PC-9 (cell line): Measurements from ENCODE around the gene LRP8. TPM values are rescaled to one million over a fixed set of nuclear protein-coding genes. Genes with fewer than 3 reads are reported as not detected.

Experiments
- BruUV-seq: library from RNA; stranded (reverse); fragments of 400-500 nt; replicated peaks from 2 replicates; lab custom pipeline; 2021; lab: Mats Ljungman, UMichigan
- CTCF ChIA-PET: fragments of 300-600 bp; sonication (Branson Sonifier 250); formaldehyde crosslinking; loops from one replicate; lab custom pipeline; 2022; ENCODE audit warnings: antibody characterized with exemption; lab: Charles Lee
- POLR2A ChIA-PET: fragments of 300-600 bp; sonication (Branson Sonifier 250); formaldehyde crosslinking; loops from one replicate; lab custom pipeline; 2022; ENCODE audit warnings: antibody characterized with exemption; ENCODE audit not compliant: unreplicated experiment; lab: Charles Lee
- DNase-seq, 2 experiments: peaks; one replicate each; pipeline versions ENCODE4 v3.0.0 to v3.0.0-alpha.2; 2015 to 2022; ENCODE audit warnings: mixed read lengths in 1 of 2
- H2AFZ ChIP-seq: fragments of 200-600 bp; sonication (generic); 2 replicates; pipeline ENCODE4 v1.8.1; 2017; ENCODE audit warnings: antibody characterized with exemption
- H3F3A ChIP-seq: fragments of 200-600 bp; sonication (generic); 2 replicates; pipeline ENCODE4 v1.8.1; 2017; ENCODE audit warnings: antibody characterized with exemption, mild to moderate bottlenecking, low read depth; ENCODE audit not compliant: insufficient read depth
- H3K27ac ChIP-seq: fragments of 200-600 bp; sonication (generic); 2 replicates; pipeline ENCODE4 v1.6.1; 2016; ENCODE audit warnings: mixed run types
- H3K27me3 ChIP-seq: fragments of 200-600 bp; sonication (generic); 2 replicates; pipeline ENCODE4 v1.6.1; 2016; ENCODE audit warnings: low read depth, mixed run types; ENCODE audit not compliant: insufficient read depth
- H3K36me3 ChIP-seq: fragments of 200-600 bp; sonication (generic); 2 replicates; pipeline ENCODE4 v1.6.1; 2016; ENCODE audit warnings: low read depth, mixed run types
- H3K4me1 ChIP-seq: fragments of 200-600 bp; sonication (generic); replicated peaks from 2 replicates; pipeline ENCODE4 v1.6.1; 2016; ENCODE audit warnings: mixed run types; ENCODE audit not compliant: insufficient read depth
- H3K4me2 ChIP-seq: fragments of 200-600 bp; sonication (generic); 2 replicates; pipeline ENCODE4 v1.6.1; 2017; ENCODE audit warnings: mixed run types
- H3K4me3 ChIP-seq: fragments of 200-600 bp; sonication (generic); 2 replicates; pipeline ENCODE4 v1.6.1; 2016; ENCODE audit warnings: mixed run types
- H3K79me2 ChIP-seq: fragments of 200-600 bp; sonication (generic); 2 replicates; pipeline ENCODE4 v1.6.1; 2017; ENCODE audit warnings: low read depth, mixed run types
- H3K9me2 ChIP-seq: fragments of 200-600 bp; sonication (generic); 2 replicates; pipeline ENCODE4 v1.8.1; 2017; ENCODE audit warnings: mild to moderate bottlenecking; ENCODE audit not compliant: insufficient read depth
- H3K9me3 ChIP-seq: fragments of 200-600 bp; sonication (generic); 2 replicates; pipeline ENCODE4 v1.8.1; 2016; ENCODE audit warnings: low read depth; ENCODE audit not compliant: insufficient read depth
- H4K20me1 ChIP-seq: fragments of 200-600 bp; sonication (generic); 2 replicates; pipeline ENCODE4 v1.8.1; 2017; ENCODE audit not compliant: insufficient read depth
- EZH2 ChIP-seq: fragments of 200-600 bp; sonication (generic); IDR thresholded peaks from 2 replicates; pipeline ENCODE4 v1.8.0; 2017; ENCODE audit warnings: antibody characterized with exemption, low read depth
- intact Hi-C: fragments of 100-400 bp; cut with micrococcal nuclease; formaldehyde crosslinking; loops from one replicate; pipeline ENCODE4 v1.10.0; 2022; ENCODE audit not compliant: unreplicated experiment
- total RNA-seq: library from RNA; stranded (reverse); gene quantifications from 2 replicates; pipeline ENCODE4 v1.2.3, GENCODE V29; 2021
- TF ChIP-seq, protein P1 (sequence below): fragments of 200-600 bp; sonication (generic); conservative IDR thresholded peaks from 2 replicates; pipeline ENCODE4 v1.6.1; 2017; ENCODE audit warnings: mixed run types, antibody characterized with exemption, mild to moderate bottlenecking, moderate library complexity

The LRP8 gene
- total RNA-seq, 1 experiment from 2014 or later = 85.3 TPM

DNA sequence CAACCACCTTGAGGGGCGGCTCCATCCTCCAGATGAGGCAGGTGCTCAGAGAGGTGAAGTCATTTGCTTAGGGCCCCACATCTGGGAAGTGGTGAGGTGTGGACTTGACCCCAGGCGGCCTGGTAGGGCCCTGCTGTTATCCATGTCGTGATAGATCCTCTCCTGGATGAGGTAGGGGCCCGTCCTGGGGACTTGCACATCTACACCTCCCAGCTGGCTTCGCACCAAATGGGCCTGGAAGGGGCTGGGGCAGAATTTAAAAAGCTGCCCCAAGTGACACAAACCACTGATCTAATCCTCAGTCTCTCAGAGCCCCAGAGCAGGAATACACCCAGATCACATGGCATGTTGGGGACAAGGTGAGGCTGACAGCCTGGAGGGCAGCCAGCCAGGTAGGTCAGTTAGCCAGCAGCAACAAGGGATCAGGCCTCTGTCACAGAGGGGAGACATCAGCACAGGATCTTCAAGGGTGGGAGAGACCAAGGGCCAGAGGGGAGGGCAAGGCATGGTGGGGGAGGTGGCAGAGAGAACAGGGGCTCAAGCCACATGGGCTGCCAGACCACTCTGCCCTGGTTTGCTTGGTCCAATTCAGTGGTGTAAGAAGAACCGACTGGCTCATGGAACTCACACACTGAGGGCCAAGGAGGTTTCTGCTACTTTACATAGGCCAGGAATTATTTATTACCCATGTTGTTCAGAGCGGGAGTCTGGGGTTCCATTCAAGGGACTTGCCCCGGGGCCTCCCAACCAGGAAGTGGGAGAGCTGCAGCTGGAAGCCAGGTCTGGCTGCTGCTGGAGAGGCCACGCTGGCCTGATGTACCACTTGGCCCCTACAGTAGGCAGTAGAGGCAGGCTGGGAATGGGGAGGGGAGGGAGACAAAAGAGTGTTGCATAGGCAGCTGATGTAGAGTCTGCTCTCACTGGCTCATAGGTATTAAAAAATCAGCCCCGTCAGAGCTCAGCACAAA lies 12.1 kb downstream of the LRP8 start:
- Histone ChIP-seq H2AFZ (no peak overlapping the region), H3K4me1 (no peaks in the 10 kb centered on the region), H3K36me3 (no peaks in the 10 kb centered on the region), H3K79me2 (peaks cover 16% of the 10 kb centered on the region; the same call in 1 of the 2 replicates), H3K27ac (no peak overlapping the region), H3K4me3 (no peak overlapping the region), H3F3A (no peaks in the 10 kb centered on the region; the same call in 1 of the 2 replicates), H3K27me3 (no peaks in the 10 kb centered on the region), H3K9me3 (no peaks in the 10 kb centered on the region), H3K4me2 (no peak overlapping the region), H4K20me1 (peaks cover 17% of the 10 kb centered on the region), H3K9me2 (no peaks in the 10 kb centered on the region)
- POLR2A ChIA-PET = no interaction called here
- no peak for TF ChIP-seq EZH2
- TF ChIP-seq, protein P1, sequence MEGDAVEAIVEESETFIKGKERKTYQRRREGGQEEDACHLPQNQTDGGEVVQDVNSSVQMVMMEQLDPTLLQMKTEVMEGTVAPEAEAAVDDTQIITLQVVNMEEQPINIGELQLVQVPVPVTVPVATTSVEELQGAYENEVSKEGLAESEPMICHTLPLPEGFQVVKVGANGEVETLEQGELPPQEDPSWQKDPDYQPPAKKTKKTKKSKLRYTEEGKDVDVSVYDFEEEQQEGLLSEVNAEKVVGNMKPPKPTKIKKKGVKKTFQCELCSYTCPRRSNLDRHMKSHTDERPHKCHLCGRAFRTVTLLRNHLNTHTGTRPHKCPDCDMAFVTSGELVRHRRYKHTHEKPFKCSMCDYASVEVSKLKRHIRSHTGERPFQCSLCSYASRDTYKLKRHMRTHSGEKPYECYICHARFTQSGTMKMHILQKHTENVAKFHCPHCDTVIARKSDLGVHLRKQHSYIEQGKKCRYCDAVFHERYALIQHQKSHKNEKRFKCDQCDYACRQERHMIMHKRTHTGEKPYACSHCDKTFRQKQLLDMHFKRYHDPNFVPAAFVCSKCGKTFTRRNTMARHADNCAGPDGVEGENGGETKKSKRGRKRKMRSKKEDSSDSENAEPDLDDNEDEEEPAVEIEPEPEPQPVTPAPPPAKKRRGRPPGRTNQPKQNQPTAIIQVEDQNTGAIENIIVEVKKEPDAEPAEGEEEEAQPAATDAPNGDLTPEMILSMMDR = no peak
- CTCF ChIA-PET = no interaction called here
- DNase-seq = no peak
- BruUV-seq = no TSS peak
- intact Hi-C loops = no loop called here

DNA sequence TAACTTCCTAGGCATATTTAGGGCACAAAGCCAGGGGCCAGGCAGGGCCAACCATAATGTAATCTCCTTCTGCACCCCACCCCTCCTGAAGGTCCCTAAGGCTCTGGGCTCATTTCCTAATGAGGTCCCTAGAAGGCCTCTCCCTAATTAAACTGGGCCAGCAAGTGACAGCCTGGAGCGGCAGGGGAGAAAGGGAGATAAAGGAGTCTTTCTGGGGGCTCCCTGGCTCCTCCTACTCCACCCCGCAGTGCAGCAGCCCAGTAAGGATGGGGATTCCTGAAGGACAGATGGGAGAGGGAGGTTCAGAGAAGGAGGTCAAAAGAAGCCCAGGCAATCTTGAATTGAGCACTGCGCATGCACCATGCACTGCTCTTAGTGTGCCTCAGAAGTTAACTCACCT lies 12.8 kb downstream of the LRP8 start:
- no peak overlapping the region for H3K4me3 ChIP-seq
- no peaks in the 10 kb centered on the region for H3K9me2 ChIP-seq
- H3K4me1 ChIP-seq = no peaks in the 10 kb centered on the region
- intact Hi-C loops = no loop called here
- H3K36me3 ChIP-seq = no peaks in the 10 kb centered on the region
- ChIA-PET POLR2A (no interaction called here), CTCF (no interaction called here)
- H2AFZ ChIP-seq = no peak overlapping the region
- H4K20me1 ChIP-seq = peaks cover 17% of the 10 kb centered on the region
- H3K27me3 ChIP-seq = no peaks in the 10 kb centered on the region
- no peak overlapping the region for H3K4me2 ChIP-seq
- no peaks in the 10 kb centered on the region for H3K9me3 ChIP-seq
- no peaks in the 10 kb centered on the region; the same call in 1 of the 2 replicates for H3F3A ChIP-seq
- no peak overlapping the region for H3K27ac ChIP-seq
- TF ChIP-seq EZH2 = no peak
- TF ChIP-seq, protein P1 = no peak
- peaks cover 9% of the 10 kb centered on the region; the same call in 1 of the 2 replicates for H3K79me2 ChIP-seq
- BruUV-seq = no TSS peak
- DNase-seq = no peak

DNA sequence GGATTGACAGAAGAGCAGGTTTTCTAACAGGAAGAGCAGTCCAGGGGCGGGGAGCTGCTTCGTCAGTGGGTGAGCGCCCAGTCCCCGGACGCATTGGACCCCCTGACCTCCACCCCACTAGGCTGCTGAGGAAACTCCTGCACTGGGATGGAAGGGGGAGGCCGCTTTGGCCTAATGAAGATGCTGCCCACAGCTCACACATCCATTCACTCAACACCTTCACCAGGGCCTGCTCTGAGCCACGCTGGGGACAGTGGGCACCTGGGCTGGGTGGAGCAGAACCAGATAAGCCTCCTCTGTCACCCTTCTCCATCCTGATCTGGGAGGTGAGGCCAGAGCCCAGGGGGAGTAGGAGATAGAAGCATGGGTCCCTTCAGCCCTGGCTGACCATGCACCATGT lies 13.3 kb downstream of the LRP8 start:
- H4K20me1 ChIP-seq = peaks cover 17% of the 10 kb centered on the region
- POLR2A ChIA-PET = no interaction called here

More for the DNA sequence above, 13.3 kb downstream of the LRP8 start:
- no peak overlapping the region for H3K27ac ChIP-seq
- BruUV-seq = no TSS peak
- H3K4me2 ChIP-seq = no peak overlapping the region
- no peaks in the 10 kb centered on the region for H3K9me2 ChIP-seq
- no peaks in the 10 kb centered on the region for H3K9me3 ChIP-seq
- no peaks in the 10 kb centered on the region for H3K27me3 ChIP-seq
- H3K4me1 ChIP-seq = no peaks in the 10 kb centered on the region
- peaks cover 5% of the 10 kb centered on the region; the same call in 1 of the 2 replicates for H3K79me2 ChIP-seq
- CTCF ChIA-PET = no interaction called here
- DNase-seq = no peak
- intact Hi-C loops = no loop called here
- H2AFZ ChIP-seq = no peak overlapping the region
- TF ChIP-seq, protein P1 = no peak
- TF ChIP-seq EZH2 = no peak
- no peaks in the 10 kb centered on the region for H3K36me3 ChIP-seq
- H3K4me3 ChIP-seq = no peak overlapping the region
- no peaks in the 10 kb centered on the region; the same call in 1 of the 2 replicates for H3F3A ChIP-seq
